Measurements from ENCODE around the gene TMEM204.

DNA sequence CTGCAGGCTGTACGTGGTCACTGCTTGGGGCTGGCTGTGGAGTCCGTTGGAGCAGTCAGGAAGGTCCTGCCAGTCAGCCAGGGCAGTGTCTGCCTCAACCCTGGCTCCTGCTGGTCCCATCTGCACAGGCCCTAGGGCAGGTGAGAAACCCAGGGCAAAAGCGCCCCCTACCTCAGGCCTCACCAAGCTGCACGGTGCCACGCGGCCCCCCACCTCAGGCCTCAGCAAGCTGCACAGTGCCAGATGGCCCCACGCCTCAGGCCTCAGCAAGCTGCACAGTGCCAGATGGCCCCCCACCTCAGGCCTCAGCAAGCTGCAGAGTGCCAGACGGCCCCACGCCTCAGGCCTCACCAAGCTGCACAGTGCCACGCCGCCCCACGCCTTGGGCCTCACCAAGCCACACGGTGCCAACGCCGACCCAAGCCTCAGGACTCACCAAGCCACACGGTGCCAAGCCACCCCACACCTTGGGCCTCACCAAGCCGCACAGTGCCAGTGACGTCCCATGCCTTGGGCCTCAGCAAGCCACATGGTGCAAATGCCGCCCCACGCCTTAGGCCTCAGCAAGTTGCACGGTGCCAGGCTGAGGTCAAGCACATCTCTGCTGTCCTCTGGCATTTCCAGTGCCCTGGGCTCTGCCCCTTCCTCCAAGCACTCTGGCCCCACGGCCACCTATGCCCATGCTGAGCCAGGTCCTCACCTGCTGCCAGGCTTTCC lies 5.5 kb downstream of the TMEM204 start:
- TF ChIP-seq POLR2A (IDR thresholded peaks at IDR 0.05; ENCODE audit: low read length), result no peak
- TF ChIP-seq, protein P1, sequence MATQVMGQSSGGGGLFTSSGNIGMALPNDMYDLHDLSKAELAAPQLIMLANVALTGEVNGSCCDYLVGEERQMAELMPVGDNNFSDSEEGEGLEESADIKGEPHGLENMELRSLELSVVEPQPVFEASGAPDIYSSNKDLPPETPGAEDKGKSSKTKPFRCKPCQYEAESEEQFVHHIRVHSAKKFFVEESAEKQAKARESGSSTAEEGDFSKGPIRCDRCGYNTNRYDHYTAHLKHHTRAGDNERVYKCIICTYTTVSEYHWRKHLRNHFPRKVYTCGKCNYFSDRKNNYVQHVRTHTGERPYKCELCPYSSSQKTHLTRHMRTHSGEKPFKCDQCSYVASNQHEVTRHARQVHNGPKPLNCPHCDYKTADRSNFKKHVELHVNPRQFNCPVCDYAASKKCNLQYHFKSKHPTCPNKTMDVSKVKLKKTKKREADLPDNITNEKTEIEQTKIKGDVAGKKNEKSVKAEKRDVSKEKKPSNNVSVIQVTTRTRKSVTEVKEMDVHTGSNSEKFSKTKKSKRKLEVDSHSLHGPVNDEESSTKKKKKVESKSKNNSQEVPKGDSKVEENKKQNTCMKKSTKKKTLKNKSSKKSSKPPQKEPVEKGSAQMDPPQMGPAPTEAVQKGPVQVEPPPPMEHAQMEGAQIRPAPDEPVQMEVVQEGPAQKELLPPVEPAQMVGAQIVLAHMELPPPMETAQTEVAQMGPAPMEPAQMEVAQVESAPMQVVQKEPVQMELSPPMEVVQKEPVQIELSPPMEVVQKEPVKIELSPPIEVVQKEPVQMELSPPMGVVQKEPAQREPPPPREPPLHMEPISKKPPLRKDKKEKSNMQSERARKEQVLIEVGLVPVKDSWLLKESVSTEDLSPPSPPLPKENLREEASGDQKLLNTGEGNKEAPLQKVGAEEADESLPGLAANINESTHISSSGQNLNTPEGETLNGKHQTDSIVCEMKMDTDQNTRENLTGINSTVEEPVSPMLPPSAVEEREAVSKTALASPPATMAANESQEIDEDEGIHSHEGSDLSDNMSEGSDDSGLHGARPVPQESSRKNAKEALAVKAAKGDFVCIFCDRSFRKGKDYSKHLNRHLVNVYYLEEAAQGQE (IDR thresholded peaks at IDR 0.05), result no peak
- TF ChIP-seq, protein P2, sequence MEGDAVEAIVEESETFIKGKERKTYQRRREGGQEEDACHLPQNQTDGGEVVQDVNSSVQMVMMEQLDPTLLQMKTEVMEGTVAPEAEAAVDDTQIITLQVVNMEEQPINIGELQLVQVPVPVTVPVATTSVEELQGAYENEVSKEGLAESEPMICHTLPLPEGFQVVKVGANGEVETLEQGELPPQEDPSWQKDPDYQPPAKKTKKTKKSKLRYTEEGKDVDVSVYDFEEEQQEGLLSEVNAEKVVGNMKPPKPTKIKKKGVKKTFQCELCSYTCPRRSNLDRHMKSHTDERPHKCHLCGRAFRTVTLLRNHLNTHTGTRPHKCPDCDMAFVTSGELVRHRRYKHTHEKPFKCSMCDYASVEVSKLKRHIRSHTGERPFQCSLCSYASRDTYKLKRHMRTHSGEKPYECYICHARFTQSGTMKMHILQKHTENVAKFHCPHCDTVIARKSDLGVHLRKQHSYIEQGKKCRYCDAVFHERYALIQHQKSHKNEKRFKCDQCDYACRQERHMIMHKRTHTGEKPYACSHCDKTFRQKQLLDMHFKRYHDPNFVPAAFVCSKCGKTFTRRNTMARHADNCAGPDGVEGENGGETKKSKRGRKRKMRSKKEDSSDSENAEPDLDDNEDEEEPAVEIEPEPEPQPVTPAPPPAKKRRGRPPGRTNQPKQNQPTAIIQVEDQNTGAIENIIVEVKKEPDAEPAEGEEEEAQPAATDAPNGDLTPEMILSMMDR (IDR thresholded peaks at IDR 0.05), result 0 out of 3 replicates have a peak, but pooled peaks have one; percentile 7
